ENCODE data around the gene CD48. TPM values are rescaled to one million over a fixed set of nuclear protein-coding genes. Genes with fewer than 3 reads are reported as not detected.

Gene CD48
- total and polyA plus RNA-seq, 2 donors (not counting 1 experiment from before 2014, with no cell fraction given) = 252 to 428 TPM

- Histone ChIP-seq H3K27me3 (replicated peaks in 1 of 4; ENCODE audit: control extremely low read depth in 1 of 4, control insufficient read depth in 3 of 4, insufficient read depth in 4 of 4, low read length in 3 of 4) (no peaks in the 10 kb centered on the region), H3K36me3 (replicated peaks in 1 of 2; ENCODE audit: control extremely low read depth in 1 of 2, control insufficient read depth in 1 of 2, extremely low read depth in 1 of 2, insufficient read depth in 2 of 2, low read length in 1 of 2) (peaks cover 0 to 2% of the 10 kb centered on the region in 2 experiments), H3K4me1 (ENCODE audit: control insufficient read depth in 2 of 2, insufficient read depth in 2 of 2, low read length in 2 of 2) (no peaks in the 10 kb centered on the region), H3K9ac (ENCODE audit: low read length) (no peak overlapping the region), H3K4me2 (replicated peaks; ENCODE audit: low read depth, low read length, poor library complexity, severe bottlenecking) (no peak overlapping the region), H3K9me3 (ENCODE audit: control extremely low read depth in 1 of 3, control insufficient read depth in 2 of 3, insufficient read depth in 1 of 3, low read length in 2 of 3) (peaks cover 0 to 1% (median 0%) of the 10 kb centered on the region in 3 donors), H3K4me3 (ENCODE audit: control extremely low read depth in 1 of 5, extremely low read depth in 1 of 5, insufficient read depth in 1 of 5, low read depth in 2 of 5, low read length in 4 of 5) (no peak overlapping the region), H3K27ac (ENCODE audit: low read length in 2 of 2) (no peak overlapping the region), H4K20me1 (ENCODE audit: control insufficient read depth, insufficient read depth, low read length, poor library complexity, severe bottlenecking) (no peaks in the 10 kb centered on the region), H3K79me2 (ENCODE audit: control insufficient read depth, insufficient read depth, low read length) (no peaks in the 10 kb centered on the region), H2AFZ (ENCODE audit: insufficient read depth, low read depth, low read length, poor library complexity, severe bottlenecking) (no peak overlapping the region)
- Mint-ChIP-seq H3K4me3 (no peak overlapping the region), H3K27ac (no peak overlapping the region), H3K27me3 (no peaks in the 10 kb centered on the region), H3K4me1 (peaks cover 2% of the 10 kb centered on the region), H3K9me3 (ENCODE audit: insufficient read depth) (no peaks in the 10 kb centered on the region)
- TF ChIP-seq CTCF (IDR thresholded peaks at IDR 0.05) = no peak
- TF ChIP-seq EZH2 (IDR thresholded peaks at IDR 0.05; ENCODE audit: borderline replicate concordance, insufficient read depth, low read depth, low read length, poor library complexity, severe bottlenecking) = no peak
- DNase-seq (no peak), ATAC-seq (ENCODE audit: low read depth) (no peak)
- ChIA-PET CTCF (interaction anchor here (1.6 to 1.8 kb wide), 2 partner anchors 73 to 195 kb away, joined by 4 to 6 read pairs; no protein-coding TSS in a partner anchor), POLR2A (no interaction called here)
- intact Hi-C loops (cut with micrococcal nuclease) = no loop called here
- WGBS (ENCODE audit: insufficient coverage) = 90% methylated on average over 2 of the region's 2 CpGs
Observed at GRCh38 chr1:160756849-160757201, 45.2 kb upstream of the CD48 start.

GRCh38 chr1:160755911-160756848, 44.6 kb upstream of the CD48 start:
- intact Hi-C loops (cut with micrococcal nuclease) = no loop called here
- peaks cover 6% of the 10 kb centered on the region for H3K4me1 Mint-ChIP-seq
- Histone ChIP-seq H3K36me3 (replicated peaks in 1 of 2; ENCODE audit: control extremely low read depth in 1 of 2, control insufficient read depth in 1 of 2, extremely low read depth in 1 of 2, insufficient read depth in 2 of 2, low read length in 1 of 2) (peaks cover 0 to 3% of the 10 kb centered on the region in 2 experiments), H3K4me3 (ENCODE audit: control extremely low read depth in 1 of 5, extremely low read depth in 1 of 5, insufficient read depth in 1 of 5, low read depth in 2 of 5, low read length in 4 of 5) (no peak overlapping the region), H3K27ac (ENCODE audit: low read length in 2 of 2) (no peak overlapping the region), H3K9ac (ENCODE audit: low read length) (no peak overlapping the region), H3K27me3 (replicated peaks in 1 of 4; ENCODE audit: control extremely low read depth in 1 of 4, control insufficient read depth in 3 of 4, insufficient read depth in 4 of 4, low read length in 3 of 4) (no peaks in the 10 kb centered on the region), H3K9me3 (ENCODE audit: control extremely low read depth in 1 of 3, control insufficient read depth in 2 of 3, insufficient read depth in 1 of 3, low read length in 2 of 3) (peaks cover 0 to 1% (median 0%) of the 10 kb centered on the region in 3 donors), H3K4me1 (ENCODE audit: control insufficient read depth in 2 of 2, insufficient read depth in 2 of 2, low read length in 2 of 2) (no peaks in the 10 kb centered on the region), H3K4me2 (replicated peaks; ENCODE audit: low read depth, low read length, poor library complexity, severe bottlenecking) (no peak overlapping the region), H4K20me1 (ENCODE audit: control insufficient read depth, insufficient read depth, low read length, poor library complexity, severe bottlenecking) (no peaks in the 10 kb centered on the region), H3K79me2 (ENCODE audit: control insufficient read depth, insufficient read depth, low read length) (no peaks in the 10 kb centered on the region), H2AFZ (ENCODE audit: insufficient read depth, low read depth, low read length, poor library complexity, severe bottlenecking) (no peak overlapping the region)
- 86% methylated on average over 1 of the region's 5 CpGs for WGBS (ENCODE audit: insufficient coverage)
- TF ChIP-seq EZH2 (IDR thresholded peaks at IDR 0.05; ENCODE audit: borderline replicate concordance, insufficient read depth, low read depth, low read length, poor library complexity, severe bottlenecking) = no peak
- TF ChIP-seq CTCF (IDR thresholded peaks at IDR 0.05) = no peak
- no peaks in the 10 kb centered on the region for H3K27me3 Mint-ChIP-seq
- no peak overlapping the region for H3K27ac Mint-ChIP-seq
- ATAC-seq (ENCODE audit: low read depth) = no peak
- DNase-seq = no peak
- H3K9me3 Mint-ChIP-seq (ENCODE audit: insufficient read depth) = no peaks in the 10 kb centered on the region
- POLR2A ChIA-PET = interaction anchor here (0.6 kb wide), 1 partner anchor 64 kb away, joined by 6 read pairs; no protein-coding TSS in a partner anchor
- H3K4me3 Mint-ChIP-seq = no peak overlapping the region
- CTCF ChIA-PET = interaction anchor here (1.1 to 1.8 kb wide), 5 partner anchors 19 to 196 kb away, joined by 3 to 6 read pairs (median 4); no protein-coding TSS in a partner anchor
